Mesendoderm (in vitro differentiated cells): ENCODE results near the gene AKAP8.
"Not testable (repeated sequence)": the region's sequence is repeated elsewhere in the genome, so short reads cannot be mapped to it uniquely, and the experiment has no call there.

ENCODE experiments used
- DNase-seq: peaks from one replicate; pipeline ENCODE4 v3.0.0; 2013
- H2AK5ac ChIP-seq: 2 replicates; pipeline ENCODE4 v1.6.1; 2013; ENCODE audit warnings: low read length, inconsistent platforms
- H2BK120ac ChIP-seq: 2 replicates; pipeline ENCODE4 v1.6.1; 2013; ENCODE audit warnings: low read depth, mild to moderate bottlenecking, low read length, moderate library complexity, mixed read lengths
- H2BK15ac ChIP-seq: replicated peaks from 2 replicates; pipeline ENCODE4 v1.6.1; 2013; ENCODE audit warnings: low read depth, mild to moderate bottlenecking, moderate library complexity
- H2BK5ac ChIP-seq: 2 replicates; pipeline ENCODE4 v1.6.1; 2013; ENCODE audit warnings: low read length, inconsistent platforms
- H3K18ac ChIP-seq: 2 replicates; pipeline ENCODE4 v1.6.1; 2013; ENCODE audit warnings: mild to moderate bottlenecking, low read length, mixed read lengths
- H3K23ac ChIP-seq: one replicate; pipeline ENCODE4 v1.6.1; 2013; ENCODE audit warnings: low read length
- H3K27ac ChIP-seq: 2 replicates; pipeline ENCODE4 v1.5.1; 2013; ENCODE audit warnings: low read depth, mild to moderate bottlenecking, inconsistent platforms, low read length, moderate library complexity
- H3K27me3 ChIP-seq: 2 replicates; pipeline ENCODE4 v1.6.1; 2013; ENCODE audit warnings: low read length, control low read depth, mild to moderate bottlenecking, inconsistent platforms; ENCODE audit not compliant: insufficient read depth, poor library complexity
- H3K36me3 ChIP-seq: 2 replicates; pipeline ENCODE4 v1.6.1; 2013; ENCODE audit warnings: low read length, inconsistent platforms; ENCODE audit not compliant: control insufficient read depth, insufficient read depth
- H3K4ac ChIP-seq: one replicate; pipeline ENCODE4 v1.6.1; 2013; ENCODE audit warnings: low read depth, mild to moderate bottlenecking, low read length, moderate library complexity
- H3K4me1 ChIP-seq: 2 replicates; pipeline ENCODE4 v1.6.1; 2013; ENCODE audit warnings: low read depth, low read length, inconsistent platforms; ENCODE audit not compliant: control insufficient read depth
- H3K4me2 ChIP-seq: 2 replicates; pipeline ENCODE4 v1.6.1; 2013; ENCODE audit warnings: low read length
- H3K4me3 ChIP-seq: 2 replicates; pipeline ENCODE4 v1.5.1; 2013; ENCODE audit warnings: mild to moderate bottlenecking, low read length
- H3K56ac ChIP-seq: one replicate; pipeline ENCODE4 v1.6.1; 2013; ENCODE audit warnings: low read length
- H3K79me1 ChIP-seq: 2 replicates; pipeline ENCODE4 v1.6.1; 2013; ENCODE audit warnings: low read length, inconsistent platforms
- H3K79me2 ChIP-seq: 2 replicates; pipeline ENCODE4 v1.6.1; 2013; ENCODE audit warnings: mild to moderate bottlenecking, low read length; ENCODE audit not compliant: control insufficient read depth, insufficient read depth
- H3K9ac ChIP-seq: 2 replicates; pipeline ENCODE4 v1.6.1; 2013; ENCODE audit warnings: low read length, inconsistent platforms
- H4K5ac ChIP-seq: one replicate; pipeline ENCODE4 v1.6.1; 2013; ENCODE audit warnings: low read length
- H4K8ac ChIP-seq: one replicate; pipeline ENCODE4 v1.6.1; 2013; ENCODE audit warnings: low read depth, mild to moderate bottlenecking, control low read depth, low read length, moderate library complexity
- WGBS: extraction: QIAGEN DNeasy Blood & Tissue Kit; methylation state at CpG from one replicate; pipeline ENCODE4 v1.1.7; 2013; ENCODE audit warnings: low lambda C conversion rate, missing lambda C conversion rate; ENCODE audit not compliant: insufficient coverage; ENCODE audit errors: extremely low coverage; 5-methylcytosine and 5-hydroxymethylcytosine counted together

Gene AKAP8

GRCh38 chr19:15357906-15358305 lies 21.7 kb downstream of the AKAP8 start:
- Histone ChIP-seq H4K5ac (no peak overlapping the region), H2BK15ac (no peak overlapping the region), H3K79me2 (no peaks in the 10 kb centered on the region), H3K4me1 (no peaks in the 10 kb centered on the region), H2BK120ac (no peak overlapping the region), H3K4me3 (no peak overlapping the region), H4K8ac (no peak overlapping the region), H2BK5ac (no peak overlapping the region), H3K79me1 (no peaks in the 10 kb centered on the region), H3K9ac (no peak overlapping the region), H3K18ac (no peak overlapping the region), H3K27ac (no peak overlapping the region), H3K4ac (no peak overlapping the region), H3K36me3 (peaks cover 30% of the 10 kb centered on the region), H2AK5ac (no peak overlapping the region), H3K27me3 (no peaks in the 10 kb centered on the region), H3K23ac (no peak overlapping the region), H3K4me2 (no peak overlapping the region), H3K56ac (no peak overlapping the region)
- no peak for DNase-seq
- no CpG with 5 or more reads among the region's 4 CpGs for WGBS

- H4K8ac ChIP-seq, result no peak overlapping the region
- H3K36me3 ChIP-seq, result peaks cover 22% of the 10 kb centered on the region
- H3K23ac ChIP-seq, result no peak overlapping the region
- H2AK5ac ChIP-seq, result no peak overlapping the region
- no peak overlapping the region for H3K56ac ChIP-seq
- DNase-seq, result no peak
- no peak overlapping the region for H3K27ac ChIP-seq
- H2BK120ac ChIP-seq, result no peak overlapping the region
- no peaks in the 10 kb centered on the region for H3K27me3 ChIP-seq
- H3K18ac ChIP-seq, result no peak overlapping the region
- H3K4ac ChIP-seq, result no peak overlapping the region
- H3K79me2 ChIP-seq, result no peaks in the 10 kb centered on the region
- no peak overlapping the region for H4K5ac ChIP-seq
- H2BK15ac ChIP-seq, result no peak overlapping the region
- H3K79me1 ChIP-seq, result no peaks in the 10 kb centered on the region
- H3K4me1 ChIP-seq, result no peaks in the 10 kb centered on the region
- no peak overlapping the region for H2BK5ac ChIP-seq
- no peak overlapping the region for H3K9ac ChIP-seq
- WGBS, result no CpG with 5 or more reads among the region's 27 CpGs
- no peak overlapping the region for H3K4me3 ChIP-seq
- H3K4me2 ChIP-seq, result no peak overlapping the region
Observed at GRCh38 chr19:15354566-15355296, 24.9 kb downstream of the AKAP8 start.

DNA sequence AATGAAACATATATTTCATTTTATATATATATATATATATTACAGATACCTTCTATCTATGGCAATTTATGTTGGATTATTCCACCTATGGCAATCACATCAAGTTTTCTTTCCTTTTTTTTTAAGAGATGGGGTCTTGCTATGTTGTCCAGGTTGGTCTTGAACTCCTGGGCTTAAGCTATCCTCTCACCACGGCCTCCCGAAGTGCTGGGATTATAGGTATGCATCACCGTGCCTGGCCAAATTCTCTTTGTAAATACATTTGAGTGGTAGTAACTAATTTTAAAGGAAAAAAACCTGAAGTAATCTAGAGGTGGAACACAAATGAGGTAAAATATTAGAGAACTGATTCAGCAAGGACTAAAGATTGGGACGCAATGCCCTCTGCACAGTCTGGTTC lies 25.7 kb downstream of the AKAP8 start:
- no peak overlapping the region for H3K4me3 ChIP-seq
- no peak overlapping the region for H3K9ac ChIP-seq
- no peaks in the 10 kb centered on the region for H3K79me1 ChIP-seq
- H3K27ac ChIP-seq, result no peak overlapping the region
- H3K4me2 ChIP-seq, result no peak overlapping the region
- H2BK15ac ChIP-seq, result no peak overlapping the region
- no peaks in the 10 kb centered on the region for H3K79me2 ChIP-seq
- H3K56ac ChIP-seq, result no peak overlapping the region
- H3K4ac ChIP-seq, result no peak overlapping the region
- H3K27me3 ChIP-seq, result no peaks in the 10 kb centered on the region
- peaks cover 20% of the 10 kb centered on the region for H3K36me3 ChIP-seq
- no peak overlapping the region for H4K8ac ChIP-seq
- H4K5ac ChIP-seq, result no peak overlapping the region
- WGBS, result no CpG with 5 or more reads among the region's 4 CpGs
- no peak overlapping the region for H2BK5ac ChIP-seq
- no peak overlapping the region for H2AK5ac ChIP-seq
- H2BK120ac ChIP-seq, result no peak overlapping the region
- no peak for DNase-seq
- no peak overlapping the region for H3K18ac ChIP-seq
- H3K23ac ChIP-seq, result no peak overlapping the region
- no peaks in the 10 kb centered on the region for H3K4me1 ChIP-seq

- not testable (repeated sequence) for H3K27ac ChIP-seq, H3K79me2 ChIP-seq, H3K4me3 ChIP-seq, H3K18ac ChIP-seq, H4K5ac ChIP-seq, H3K27me3 ChIP-seq, H2BK5ac ChIP-seq, H2BK120ac ChIP-seq, H2AK5ac ChIP-seq, H3K4ac ChIP-seq, H3K4me1 ChIP-seq, H4K8ac ChIP-seq, H3K56ac ChIP-seq, H3K23ac ChIP-seq, H3K79me1 ChIP-seq, H3K9ac ChIP-seq, H3K4me2 ChIP-seq, DNase-seq, H2BK15ac ChIP-seq
- no CpG with 5 or more reads among the region's 8 CpGs for WGBS
- peaks cover 10% of the 10 kb centered on the region for H3K36me3 ChIP-seq
Observed at GRCh38 chr19:15352535-15352934, 27.1 kb downstream of the AKAP8 start.

GRCh38 chr19:15341328-15341727 lies 38.3 kb downstream of the AKAP8 start:
- H3K56ac ChIP-seq, H3K36me3 ChIP-seq, H3K79me2 ChIP-seq, H3K23ac ChIP-seq, H4K8ac ChIP-seq, H3K79me1 ChIP-seq, H3K27ac ChIP-seq, H2AK5ac ChIP-seq, H3K9ac ChIP-seq, H3K27me3 ChIP-seq, H4K5ac ChIP-seq, H3K4me1 ChIP-seq, H3K4ac ChIP-seq, H3K18ac ChIP-seq, H3K4me3 ChIP-seq, H2BK5ac ChIP-seq, H2BK120ac ChIP-seq, H3K4me2 ChIP-seq, H2BK15ac ChIP-seq, DNase-seq: not testable (repeated sequence)
- WGBS, result no CpG with 5 or more reads among the region's 11 CpGs

GRCh38 chr19:15340086-15340485 lies 39.5 kb downstream of the AKAP8 start:
- H2AK5ac ChIP-seq, result no peak overlapping the region
- no peak overlapping the region for H3K23ac ChIP-seq
- no peak overlapping the region for H3K4me3 ChIP-seq
- H3K4ac ChIP-seq, result no peak overlapping the region
- H3K4me2 ChIP-seq, result no peak overlapping the region
- no peak overlapping the region for H2BK15ac ChIP-seq
- H3K4me1 ChIP-seq, result no peaks in the 10 kb centered on the region
- no peak for DNase-seq
- WGBS, result no CpG with 5 or more reads among the region's 4 CpGs
- H2BK120ac ChIP-seq, result no peak overlapping the region
- H3K56ac ChIP-seq, result no peak overlapping the region
- H3K79me2 ChIP-seq, result no peaks in the 10 kb centered on the region
- H3K27ac ChIP-seq, result no peak overlapping the region
- H3K36me3 ChIP-seq, result no peaks in the 10 kb centered on the region
- no peak overlapping the region for H2BK5ac ChIP-seq
- H3K79me1 ChIP-seq, result no peaks in the 10 kb centered on the region
- H3K18ac ChIP-seq, result no peak overlapping the region
- H3K9ac ChIP-seq, result no peak overlapping the region
- no peak overlapping the region for H4K5ac ChIP-seq
- H4K8ac ChIP-seq, result no peak overlapping the region
- H3K27me3 ChIP-seq, result no peaks in the 10 kb centered on the region
